CD14-positive monocyte (primary cell): ENCODE measurements around the gene IL27RA. TPM values are rescaled to one million over a fixed set of nuclear protein-coding genes. Genes with fewer than 3 reads are reported as not detected.

Experiments
- DNase-seq, 3 donors: peaks; one replicate each; pipeline ENCODE4 v3.0.0-alpha.2; 2011 to 2022
- H2AFZ ChIP-seq: 2 replicates; pipeline ENCODE4 v1.6.0; 2012; ENCODE audit warnings: mild to moderate bottlenecking, low read depth, low read length, inconsistent platforms; ENCODE audit not compliant: insufficient read depth, poor library complexity, severe bottlenecking
- H3K27ac ChIP-seq, 2 donors: 1 replicate in 1 of 2; 2 replicates in 1 of 2; pipeline ENCODE4 v1.5.1; 2012 to 2013; ENCODE audit warnings: low read length in 2 of 2, control low read depth in 1 of 2, inconsistent platforms in 1 of 2, low read depth in 1 of 2, mild to moderate bottlenecking in 1 of 2
- H3K27me3 ChIP-seq, 2 donors: one replicate each; pipeline versions ENCODE4 v1.6.0 to v1.6.1; 2011 to 2013; ENCODE audit warnings: low read length in 2 of 2; ENCODE audit not compliant: control insufficient read depth in 2 of 2, insufficient read depth in 2 of 2
- H3K36me3 ChIP-seq, 2 donors: replicated peaks in 1 of 2; 1 replicate in 1 of 2; 2 replicates in 1 of 2; pipeline versions ENCODE4 v1.5.1 to v1.6.1; 2012 to 2013; ENCODE audit warnings: low read length in 2 of 2, control low read depth in 1 of 2, inconsistent platforms in 1 of 2, mild to moderate bottlenecking in 1 of 2; ENCODE audit not compliant: insufficient read depth in 2 of 2, control insufficient read depth in 1 of 2
- H3K4me1 ChIP-seq, 2 donors: 1 replicate in 1 of 2; 2 replicates in 1 of 2; pipeline versions ENCODE4 v1.5.1 to v1.6.1; 2012 to 2013; ENCODE audit warnings: low read length in 2 of 2, control low read depth in 1 of 2, inconsistent platforms in 1 of 2, mild to moderate bottlenecking in 1 of 2, moderate library complexity in 1 of 2; ENCODE audit not compliant: insufficient read depth in 2 of 2, control insufficient read depth in 1 of 2
- H3K4me2 ChIP-seq: replicated peaks from 2 replicates; pipeline ENCODE3; 2012; ENCODE audit warnings: low read length, moderate library complexity, mild to moderate bottlenecking; ENCODE audit not compliant: poor library complexity, severe bottlenecking; ENCODE audit errors: extremely low read depth
- H3K4me3 ChIP-seq, 3 experiments: fragments of 200-600 bp in 1 of 3; sonication (generic) in 1 of 3; replicated peaks in 1 of 3; 1 replicate in 2 of 3; 2 replicates in 1 of 3; pipeline ENCODE4 v1.5.1; 2011 to 2013; ENCODE audit warnings: low read length in 3 of 3, mild to moderate bottlenecking in 3 of 3, control low read depth in 2 of 3, low read depth in 2 of 3, inconsistent platforms in 1 of 3, moderate library complexity in 1 of 3
- H3K79me2 ChIP-seq: 2 replicates; pipeline ENCODE4 v1.6.0; 2012; ENCODE audit warnings: mild to moderate bottlenecking, control low read depth, inconsistent platforms, low read length, moderate library complexity; ENCODE audit not compliant: insufficient read depth
- H3K9ac ChIP-seq: 2 replicates; pipeline ENCODE4 v1.6.0; 2017; ENCODE audit warnings: low read length, mild to moderate bottlenecking; ENCODE audit not compliant: insufficient read depth, poor library complexity, severe bottlenecking
- H3K9me3 ChIP-seq, 2 donors: replicated peaks in 1 of 2; 1 replicate in 1 of 2; 2 replicates in 1 of 2; pipeline versions ENCODE4 v1.5.1 to v1.6.1; 2012 to 2013; ENCODE audit warnings: low read length in 2 of 2, control low read depth in 1 of 2; ENCODE audit not compliant: control insufficient read depth in 1 of 2, insufficient read depth in 1 of 2
- H4K20me1 ChIP-seq: 2 replicates; pipeline ENCODE4 v1.6.0; 2012; ENCODE audit warnings: mild to moderate bottlenecking, low read length, control low read depth, moderate library complexity; ENCODE audit not compliant: insufficient read depth
- H3K27ac Mint-ChIP-seq, 7 donors: one replicate each; pipeline ENCODE4 v1.8.0; 2020; ENCODE audit warnings: mild to moderate bottlenecking in 7 of 7, mixed read lengths in 7 of 7, moderate library complexity in 6 of 7, inconsistent platforms in 2 of 7
- H3K27me3 Mint-ChIP-seq, 3 donors: one replicate each; pipeline ENCODE4 v1.8.0; 2021 to 2022; ENCODE audit warnings: low read depth in 3 of 3, mild to moderate bottlenecking in 3 of 3, mixed read lengths in 3 of 3, moderate library complexity in 3 of 3, inconsistent platforms in 1 of 3
- H3K36me3 Mint-ChIP-seq, 2 donors: one replicate each; pipeline ENCODE4 v1.8.0; 2020; ENCODE audit warnings: mixed read lengths in 2 of 2, inconsistent platforms in 1 of 2, mild to moderate bottlenecking in 1 of 2
- H3K4me1 Mint-ChIP-seq: one replicate; pipeline ENCODE4 v1.8.0; 2020; ENCODE audit warnings: mild to moderate bottlenecking, mixed read lengths
- H3K4me3 Mint-ChIP-seq, 2 donors: one replicate each; pipeline ENCODE4 v1.8.0; 2020; ENCODE audit warnings: mild to moderate bottlenecking in 2 of 2, mixed read lengths in 2 of 2, moderate library complexity in 1 of 2
- H3K9me3 Mint-ChIP-seq, 7 donors: one replicate each; pipeline ENCODE4 v1.8.0; 2020 to 2022; ENCODE audit warnings: mixed read lengths in 7 of 7, mild to moderate bottlenecking in 6 of 7, moderate library complexity in 6 of 7, inconsistent platforms in 2 of 7
- CTCF ChIP-seq: fragments of 200-600 bp; IDR thresholded peaks from one replicate; pipeline ENCODE4 v1.8.0; 2022; ENCODE audit warnings: antibody characterized with exemption, mild to moderate bottlenecking
- WGBS: methylation state at CpG from one replicate; pipeline ENCODE4 v1.1.5; 2013; ENCODE audit warnings: missing lambda C conversion rate; ENCODE audit not compliant: insufficient coverage; 5-methylcytosine and 5-hydroxymethylcytosine counted together
- intact Hi-C, 2 donors: fragments of 100-400 bp; cut with micrococcal nuclease; formaldehyde crosslinking; loops; one replicate each; pipeline versions ENCODE4 v1.15.0 to v1.15.1; 2023
- polyA plus RNA-seq, 3 donors: library from polyadenylated mRNA; depleted of rRNA in 1 of 3; unstranded in 2 of 3; stranded (reverse) in 1 of 3; fragments of 300-500 nt in 2 of 3; fragments of >200 nt in 1 of 3; fragmentation: Illumina TruSeq in 2 of 3; gene quantifications; 1 replicate in 2 of 3; 2 replicates in 1 of 3; pipeline ENCODE4 v1.2.3, GENCODE V29; 2012 to 2021

IL27RA gene
- polyA plus RNA-seq, 3 donors = 40.4 to 61.5 (median 54.9) TPM

GRCh38 chr19:14059093-14059480 is 27.5 kb downstream of the IL27RA start:
- DNase-seq = peak in 1 of 3 donors; percentile 39
- TF ChIP-seq CTCF = peak; percentile 86
- Histone ChIP-seq H3K79me2 (no peaks in the 10 kb centered on the region), H3K9me3 (peaks cover 0 to 3% of the 10 kb centered on the region in 2 donors), H3K9ac (no peak overlapping the region), H4K20me1 (no peaks in the 10 kb centered on the region), H3K27me3 (peaks cover 16 to 54% of the 10 kb centered on the region in 2 donors), H3K36me3 (no peaks in the 10 kb centered on the region), H2AFZ (no peak overlapping the region), H3K27ac (no peak overlapping the region), H3K4me3 (no peak overlapping the region), H3K4me2 (peak overlapping the region; percentile 5), H3K4me1 (peaks cover 6 to 9% of the 10 kb centered on the region in 2 donors)
- peak overlapping the region in 1 of 2 donors; percentile 79 for H3K4me3 Mint-ChIP-seq
- H3K9me3 Mint-ChIP-seq = peaks cover 0 to 10% (median 1%) of the 10 kb centered on the region in 7 donors
- no peak overlapping the region for H3K27ac Mint-ChIP-seq
- WGBS = 4% methylated on average over 9 of the region's 15 CpGs
- intact Hi-C loops = no loop called here
- peaks cover 53 to 71% (median 70%) of the 10 kb centered on the region in 3 donors for H3K27me3 Mint-ChIP-seq
- H3K4me1 Mint-ChIP-seq = peaks cover 23% of the 10 kb centered on the region
- peaks cover 4 to 7% of the 10 kb centered on the region in 2 donors for H3K36me3 Mint-ChIP-seq

- peaks cover 0 to 3% of the 10 kb centered on the region in 2 donors for H3K9me3 ChIP-seq
- H2AFZ ChIP-seq = no peak overlapping the region
- intact Hi-C loops = no loop called here
- no peak for DNase-seq
- H3K9ac ChIP-seq = no peak overlapping the region
- peaks cover 47 to 65% (median 64%) of the 10 kb centered on the region in 3 donors for H3K27me3 Mint-ChIP-seq
- peaks cover 6 to 9% of the 10 kb centered on the region in 2 donors for H3K4me1 ChIP-seq
- H3K27me3 ChIP-seq = peaks cover 16 to 52% of the 10 kb centered on the region in 2 donors
- peaks cover 4 to 7% of the 10 kb centered on the region in 2 donors for H3K36me3 Mint-ChIP-seq
- peak overlapping the region in 1 of 7 donors; percentile 80 for H3K27ac Mint-ChIP-seq
- H3K27ac ChIP-seq = no peak overlapping the region
- H3K9me3 Mint-ChIP-seq = peaks cover 0 to 10% (median 1%) of the 10 kb centered on the region in 7 donors
- H3K4me1 Mint-ChIP-seq = peaks cover 20% of the 10 kb centered on the region
- WGBS = 43% methylated on average over 3 of the region's 8 CpGs
- no peaks in the 10 kb centered on the region for H4K20me1 ChIP-seq
- peak overlapping the region in 1 of 2 donors; percentile 62 for H3K4me3 Mint-ChIP-seq
- no peak overlapping the region for H3K4me2 ChIP-seq
- no peak for TF ChIP-seq CTCF
- no peaks in the 10 kb centered on the region for H3K36me3 ChIP-seq
- no peak overlapping the region for H3K4me3 ChIP-seq
- H3K79me2 ChIP-seq = no peaks in the 10 kb centered on the region
Measured at GRCh38 chr19:14059652-14060155, 28.1 kb downstream of the IL27RA start.
